ENCODE data around the gene GHR. TPM values are rescaled to one million over a fixed set of nuclear protein-coding genes. Genes with fewer than 3 reads are reported as not detected.

Gene GHR
- total and polyA plus RNA-seq, 10 donors = 0.42 to 11.5 (median 5.1) TPM

DNA sequence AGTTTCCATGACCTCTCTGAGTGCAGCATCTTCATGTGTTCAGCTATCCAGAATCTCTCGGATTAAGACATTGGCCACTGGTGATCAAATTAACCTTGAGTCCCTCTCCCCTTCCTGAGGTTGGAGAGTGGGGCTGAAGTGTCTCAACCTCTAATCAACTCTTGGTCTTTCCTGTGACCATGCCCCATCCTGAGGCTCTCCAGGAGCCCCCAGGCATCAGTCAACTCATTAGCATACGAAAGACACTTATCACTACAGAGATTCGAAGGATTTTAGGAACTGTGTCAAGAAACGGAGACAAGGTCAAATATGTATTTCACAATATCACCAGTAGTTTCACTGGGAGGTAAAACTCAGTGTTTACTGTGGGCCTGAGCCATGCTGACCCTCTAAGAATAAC, 203.2 kb downstream of the GHR start:
- intact Hi-C loops (cut with DNase I; ENCODE audit: low total_unique reads) = no loop called here
- no peak overlapping the region for H3K27ac ChIP-seq
- no peaks in the 10 kb centered on the region for H3K36me3 ChIP-seq
- H3K4me3 ChIP-seq = no peak overlapping the region
- H3K9me3 ChIP-seq = no peaks in the 10 kb centered on the region
- WGBS, 5 donors = 70 to 84% (median 78%) methylated on average over 4 of the region's 4 CpGs
- H3K4me1 ChIP-seq = peaks cover 11 to 16% (median 12%) of the 10 kb centered on the region in 6 donors
- no peak for DNase-seq
- no peaks in the 10 kb centered on the region for H3K27me3 ChIP-seq (replicated peaks in 1 of 7)
- TF ChIP-seq POLR2AphosphoS5 (IDR thresholded peaks at IDR 0.05) = no peak
- TF ChIP-seq, protein P1, sequence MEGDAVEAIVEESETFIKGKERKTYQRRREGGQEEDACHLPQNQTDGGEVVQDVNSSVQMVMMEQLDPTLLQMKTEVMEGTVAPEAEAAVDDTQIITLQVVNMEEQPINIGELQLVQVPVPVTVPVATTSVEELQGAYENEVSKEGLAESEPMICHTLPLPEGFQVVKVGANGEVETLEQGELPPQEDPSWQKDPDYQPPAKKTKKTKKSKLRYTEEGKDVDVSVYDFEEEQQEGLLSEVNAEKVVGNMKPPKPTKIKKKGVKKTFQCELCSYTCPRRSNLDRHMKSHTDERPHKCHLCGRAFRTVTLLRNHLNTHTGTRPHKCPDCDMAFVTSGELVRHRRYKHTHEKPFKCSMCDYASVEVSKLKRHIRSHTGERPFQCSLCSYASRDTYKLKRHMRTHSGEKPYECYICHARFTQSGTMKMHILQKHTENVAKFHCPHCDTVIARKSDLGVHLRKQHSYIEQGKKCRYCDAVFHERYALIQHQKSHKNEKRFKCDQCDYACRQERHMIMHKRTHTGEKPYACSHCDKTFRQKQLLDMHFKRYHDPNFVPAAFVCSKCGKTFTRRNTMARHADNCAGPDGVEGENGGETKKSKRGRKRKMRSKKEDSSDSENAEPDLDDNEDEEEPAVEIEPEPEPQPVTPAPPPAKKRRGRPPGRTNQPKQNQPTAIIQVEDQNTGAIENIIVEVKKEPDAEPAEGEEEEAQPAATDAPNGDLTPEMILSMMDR (IDR thresholded peaks at IDR 0.05 in 8 of 11, conservative IDR thresholded peaks at IDR 0.05 in 3 of 11) = no peak
- no peak for TF ChIP-seq POLR2A (IDR thresholded peaks at IDR 0.05)

DNA sequence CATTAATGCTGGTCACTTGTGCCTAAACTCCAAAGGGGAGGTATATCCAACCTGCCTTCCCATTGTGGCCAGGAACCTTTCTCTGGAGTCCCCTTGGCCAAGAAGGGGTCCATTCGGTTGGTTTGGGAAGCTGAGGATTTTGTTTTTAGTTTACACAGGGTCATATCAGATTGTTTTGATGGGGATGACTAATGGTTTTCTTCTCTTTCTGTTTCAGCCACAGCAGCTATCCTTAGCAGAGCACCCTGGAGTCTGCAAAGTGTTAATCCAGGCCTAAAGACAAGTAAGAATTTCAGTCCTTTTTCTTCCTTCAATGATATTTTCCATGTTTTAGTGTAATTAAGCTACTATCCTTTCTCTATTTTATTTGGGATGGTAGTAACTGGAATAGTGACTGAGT, 205.6 kb downstream of the GHR start:
- no peak for DNase-seq
- no peaks in the 10 kb centered on the region for H3K36me3 ChIP-seq
- H3K4me3 ChIP-seq = no peak overlapping the region
- peaks cover 0 to 6% (median 0%) of the 10 kb centered on the region in 6 donors for H3K4me1 ChIP-seq
- no peak for TF ChIP-seq POLR2AphosphoS5 (IDR thresholded peaks at IDR 0.05)
- TF ChIP-seq POLR2A (IDR thresholded peaks at IDR 0.05) = no peak
- TF ChIP-seq, protein P1 (IDR thresholded peaks at IDR 0.05 in 8 of 11, conservative IDR thresholded peaks at IDR 0.05 in 3 of 11) = no peak
- WGBS, 5 donors = 36 to 70% (median 62%) methylated on average over 1 of the region's 1 CpG; no CpG with 5 or more reads in 1 of the 5 donors
- no peaks in the 10 kb centered on the region for H3K27me3 ChIP-seq (replicated peaks in 1 of 7)
- no peaks in the 10 kb centered on the region for H3K9me3 ChIP-seq
- H3K27ac ChIP-seq = no peak overlapping the region
- intact Hi-C loops (cut with DNase I; ENCODE audit: low total_unique reads) = no loop called here

DNA sequence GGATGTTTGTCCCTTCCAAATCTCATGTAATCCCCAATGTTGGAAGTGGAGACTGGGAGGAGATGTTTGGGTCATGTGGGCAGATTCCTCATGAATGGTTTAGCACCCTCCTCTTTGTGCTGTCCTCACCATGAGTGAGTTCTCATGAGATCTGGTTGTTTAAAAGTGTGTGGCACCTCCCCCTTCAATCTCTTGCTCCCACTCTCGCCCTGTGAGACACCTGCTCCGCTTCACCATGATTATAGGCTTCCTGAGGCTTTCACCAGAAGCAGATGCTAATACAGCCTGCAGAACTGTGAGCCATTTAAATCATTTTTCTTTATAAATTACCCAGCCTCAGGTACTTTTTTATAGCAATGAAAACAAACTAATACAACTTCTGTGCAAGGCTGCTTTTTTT, 206.0 kb downstream of the GHR start:
- intact Hi-C loops (cut with DNase I; ENCODE audit: low total_unique reads) = no loop called here
- Histone ChIP-seq H3K27me3 (replicated peaks in 1 of 7) (no peaks in the 10 kb centered on the region), H3K9me3 (no peaks in the 10 kb centered on the region), H3K27ac (no peak overlapping the region), H3K4me3 (no peak overlapping the region), H3K36me3 (no peaks in the 10 kb centered on the region), H3K4me1 (peaks cover 0 to 6% (median 0%) of the 10 kb centered on the region in 6 donors)
- 77 to 86% (median 82%) methylated on average over 2 of the region's 2 CpGs; no CpG with 5 or more reads in 1 of the 5 donors for WGBS, 5 donors
- no peak for DNase-seq
- no peak for TF ChIP-seq POLR2A (IDR thresholded peaks at IDR 0.05)
- TF ChIP-seq, protein P1 (IDR thresholded peaks at IDR 0.05 in 8 of 11, conservative IDR thresholded peaks at IDR 0.05 in 3 of 11) = no peak
- no peak for TF ChIP-seq POLR2AphosphoS5 (IDR thresholded peaks at IDR 0.05)

DNA sequence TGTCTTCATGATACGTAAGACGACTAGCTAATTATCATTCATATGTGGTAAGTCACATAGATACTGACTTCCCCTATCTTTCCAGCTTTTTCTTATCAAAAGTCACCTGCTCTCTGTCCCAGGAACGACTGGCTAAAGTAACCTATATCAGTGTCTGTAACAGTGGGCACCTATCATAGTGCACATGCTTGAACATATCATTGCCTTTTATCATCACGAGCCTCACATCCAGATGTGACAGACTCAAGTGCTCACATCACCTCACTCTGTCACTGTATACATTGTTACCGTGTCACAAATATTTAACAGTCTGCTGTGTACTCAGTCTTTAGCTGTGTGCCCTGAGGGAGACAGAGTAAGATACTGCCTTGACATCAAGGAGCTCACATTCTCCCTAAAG, 208.0 kb downstream of the GHR start:
- TF ChIP-seq POLR2A (IDR thresholded peaks at IDR 0.05) = no peak
- TF ChIP-seq, protein P1 (IDR thresholded peaks at IDR 0.05 in 8 of 11, conservative IDR thresholded peaks at IDR 0.05 in 3 of 11) = no peak
- TF ChIP-seq POLR2AphosphoS5 (IDR thresholded peaks at IDR 0.05) = no peak
- 55 to 77% (median 64%) methylated on average over 5 of the region's 5 CpGs for WGBS, 5 donors
- peaks cover 0 to 6% (median 0%) of the 10 kb centered on the region in 6 donors for H3K4me1 ChIP-seq
- H3K36me3 ChIP-seq = no peaks in the 10 kb centered on the region
- H3K27me3 ChIP-seq (replicated peaks in 1 of 7) = no peaks in the 10 kb centered on the region
- DNase-seq = no peak
- no peak overlapping the region for H3K4me3 ChIP-seq
- no peaks in the 10 kb centered on the region for H3K9me3 ChIP-seq
- intact Hi-C loops (cut with DNase I; ENCODE audit: low total_unique reads) = no loop called here
- H3K27ac ChIP-seq = no peak overlapping the region

All from spleen (tissue), 11 donors.